GM18870 (cell line): ENCODE results near the gene C6orf15.
A peak's percentile ranks its signal among the peaks of the same experiment; 100 is the strongest.

Source experiments
- ATAC-seq: cut with Tn5 transposase; IDR thresholded peaks from one replicate; pipeline ENCODE4 v1.9.1; 2021; ENCODE audit warnings: moderate library complexity; ENCODE audit not compliant: unreplicated experiment

Gene C6orf15

DNA sequence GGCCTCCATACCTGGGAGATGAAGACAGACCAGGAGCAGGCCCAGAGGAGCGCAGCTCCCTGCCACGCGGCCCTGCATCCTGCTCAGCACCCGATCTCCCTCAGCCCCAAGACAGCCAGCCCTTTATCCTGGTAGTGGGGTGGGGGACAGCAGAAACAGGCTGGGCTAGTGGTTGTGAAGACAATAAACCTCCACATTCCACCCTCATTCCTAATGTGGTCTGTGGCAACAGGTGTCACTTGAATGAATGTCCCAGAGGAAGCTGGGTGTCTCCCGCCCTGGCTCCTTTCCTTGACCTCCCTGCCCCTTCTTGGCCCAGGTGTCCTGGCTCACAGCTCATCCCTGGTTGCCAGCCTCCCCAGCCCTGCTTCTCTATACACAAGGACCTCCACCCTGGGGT lies at the start of gene C6orf15:
Gene C6orf15 (minus strand): TSS at position 98 of the 400 bp plus-strand sequence. CDS start 20 bp downstream, at position 78.
- ATAC-seq: no peak

GRCh38 chr6:31161216-31162126 lies 49.1 kb upstream of the C6orf15 start:
- ATAC-seq: no peak

DNA sequence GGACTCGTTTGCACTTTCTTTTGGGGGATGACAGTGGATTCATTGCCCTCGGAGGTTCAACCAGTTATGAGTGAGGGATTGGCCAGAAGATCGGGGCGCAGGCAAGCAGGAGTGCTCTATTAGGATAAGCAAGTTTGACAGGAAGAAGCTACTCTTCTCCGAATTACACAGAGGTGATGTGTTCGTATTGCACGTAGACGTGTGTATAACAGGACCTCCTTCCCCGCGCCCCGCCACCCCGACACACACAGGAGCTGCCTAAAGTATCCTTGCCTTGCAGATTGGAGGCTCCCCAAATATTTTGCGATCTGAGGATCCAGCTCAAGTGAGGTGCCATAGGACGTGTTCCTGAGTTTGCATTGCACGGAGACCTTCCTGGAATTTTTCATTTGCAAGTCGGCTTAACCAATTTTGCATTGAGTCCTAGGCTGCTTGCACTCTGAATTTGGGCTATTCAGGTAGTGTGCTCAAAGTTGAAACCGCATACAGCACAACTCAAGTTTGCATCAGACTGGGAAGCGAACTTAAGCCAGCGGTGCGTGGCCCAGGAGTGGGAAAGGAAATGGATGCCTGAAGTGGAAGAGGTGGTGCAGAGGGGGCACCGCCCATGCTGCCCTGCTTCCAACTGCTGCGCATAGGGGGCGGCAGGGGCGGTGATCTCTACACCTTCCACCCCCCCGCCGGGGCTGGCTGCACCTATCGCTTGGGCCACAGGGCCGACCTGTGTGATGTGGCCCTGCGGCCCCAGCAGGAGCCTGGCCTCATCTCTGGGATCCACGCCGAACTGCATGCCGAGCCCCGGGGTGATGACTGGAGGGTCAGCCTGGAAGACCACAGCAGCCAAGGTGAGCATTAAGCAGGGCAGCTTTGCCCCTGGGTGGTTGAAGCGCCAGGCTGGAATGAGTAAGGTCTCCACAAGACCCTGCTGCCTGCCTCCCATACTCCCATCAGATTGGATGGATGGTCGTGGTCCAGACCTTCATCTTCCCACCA lies 46.8 kb upstream of the C6orf15 start:
- ATAC-seq: no peak

GRCh38 chr6:31158140-31158862 lies 45.9 kb upstream of the C6orf15 start, which contains the start of gene TCF19:
TSS of gene TCF19 (plus strand) at chr6:31158589. CDS start at chr6:31159470, 881 bp downstream.
- peak; percentile 94 for ATAC-seq

GRCh38 chr6:31157513-31158139 lies 45.3 kb upstream of the C6orf15 start, which contains the start of gene CCHCR1:
TSS of gene CCHCR1 (minus strand) at chr6:31157802. CDS start at chr6:31157600, 202 bp downstream.
- no peak for ATAC-seq

DNA sequence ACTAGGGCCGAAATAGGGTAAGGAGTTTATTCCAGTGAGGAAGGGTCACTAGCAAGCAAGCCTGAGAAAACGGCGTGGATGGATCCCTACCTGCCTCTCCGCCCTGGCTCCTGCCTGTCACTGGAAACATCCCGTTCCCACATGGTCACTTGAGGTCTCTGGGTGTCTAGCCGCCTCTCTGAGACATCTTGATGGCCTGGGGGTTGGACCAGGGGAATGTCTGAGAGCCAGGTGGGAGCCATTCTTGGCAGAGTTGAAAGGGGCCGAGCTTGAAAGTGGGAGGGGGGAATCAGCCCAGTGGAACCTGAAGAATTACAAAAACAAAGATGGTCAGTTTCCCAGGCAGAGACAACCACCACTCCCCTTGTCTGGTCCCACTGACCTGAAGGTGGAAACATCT lies 44.3 kb upstream of the C6orf15 start:
- no peak for ATAC-seq

DNA sequence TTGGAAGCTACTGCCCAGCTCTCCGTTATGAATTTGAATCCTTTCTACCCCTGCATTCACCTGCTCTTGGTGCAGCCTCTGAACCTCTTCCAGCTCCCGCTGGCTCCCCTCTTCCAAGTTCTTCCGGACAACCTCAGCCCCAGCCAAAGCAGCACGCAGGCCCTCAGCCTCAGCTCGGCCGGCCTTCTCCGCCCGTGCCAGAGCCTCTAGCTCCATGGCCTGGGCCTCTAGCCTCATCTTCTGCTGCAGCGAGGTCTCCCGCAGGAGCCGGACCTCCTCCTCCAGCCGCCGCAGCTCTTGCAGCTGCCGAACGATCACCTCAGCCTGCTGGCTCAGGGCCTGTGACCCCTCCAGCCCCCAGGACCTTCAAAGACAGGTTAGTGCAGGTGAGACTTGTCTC lies 42.1 kb upstream of the C6orf15 start:
- ATAC-seq: no peak

GRCh38 chr6:31152781-31153180 lies 40.4 kb upstream of the C6orf15 start:
- no peak for ATAC-seq

DNA sequence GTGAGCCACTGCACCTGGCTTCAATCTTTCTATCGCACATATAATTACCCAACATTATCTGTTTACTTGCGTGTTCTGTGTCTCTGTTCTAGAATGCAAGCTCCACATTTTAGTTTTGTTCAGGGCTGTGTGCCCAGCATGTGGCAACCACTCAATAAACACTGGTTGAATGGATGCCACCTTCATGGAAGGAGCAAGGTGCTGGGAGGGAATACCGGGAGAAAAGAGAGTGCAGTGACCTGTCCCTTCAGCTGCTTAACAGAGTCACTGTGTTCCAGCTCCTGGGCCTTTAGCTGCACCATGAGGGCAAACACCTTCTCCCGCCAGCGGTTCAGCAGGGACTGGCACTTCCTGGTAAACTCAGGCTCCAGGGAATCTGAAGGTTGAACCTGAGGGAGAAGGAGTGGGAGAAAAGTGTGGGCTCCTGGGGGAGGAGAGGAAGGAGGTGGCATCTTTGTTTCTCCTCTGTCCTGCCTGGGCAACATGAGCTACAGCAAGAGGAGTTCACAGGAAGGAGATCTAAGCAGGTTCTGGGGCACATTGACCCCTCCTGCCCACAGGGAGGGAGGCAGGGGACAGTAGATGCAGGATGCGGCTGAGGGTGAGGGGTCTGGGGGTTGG lies 37.6 kb upstream of the C6orf15 start:
- no peak for ATAC-seq

- no peak for ATAC-seq
Measured at GRCh38 chr6:31145386-31145785, 33.0 kb upstream of the C6orf15 start.

GRCh38 chr6:31144970-31145340 lies 32.6 kb upstream of the C6orf15 start:
- ATAC-seq: no peak

DNA sequence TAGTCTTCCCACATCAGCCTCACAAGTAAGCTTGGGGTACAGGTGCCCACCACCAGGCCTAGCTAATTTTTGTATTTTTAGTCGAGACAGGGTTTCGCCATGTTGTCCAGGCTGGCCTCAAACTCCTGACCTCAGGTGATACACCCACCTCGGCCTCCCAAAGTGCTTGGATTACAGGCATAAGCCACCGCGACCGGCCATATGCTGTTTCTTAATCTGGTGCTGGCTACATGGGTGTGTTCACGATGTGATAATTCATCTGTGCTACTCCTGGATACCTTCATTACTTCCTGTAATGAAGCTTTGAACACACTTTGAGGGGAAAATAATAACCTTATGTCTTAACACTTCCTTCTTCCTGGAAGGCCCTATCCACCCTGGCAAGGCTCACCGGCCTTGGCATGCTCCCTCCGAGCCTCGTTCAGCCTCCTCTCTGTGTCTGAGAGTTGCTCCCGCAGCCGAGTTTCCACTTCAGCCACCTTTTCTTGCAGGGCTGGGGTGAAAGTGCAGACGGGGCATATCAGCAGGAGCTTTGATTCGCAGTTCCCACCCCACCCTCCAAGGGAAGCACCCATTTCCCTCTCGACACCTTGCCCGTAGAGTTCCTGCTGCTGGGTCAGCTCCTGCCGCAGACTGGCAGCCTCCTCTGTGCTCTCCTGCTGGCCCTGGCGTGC lies 32.1 kb upstream of the C6orf15 start:
- ATAC-seq: no peak

- no peak for ATAC-seq
Measured at GRCh38 chr6:31143148-31143547, 30.8 kb upstream of the C6orf15 start.

DNA sequence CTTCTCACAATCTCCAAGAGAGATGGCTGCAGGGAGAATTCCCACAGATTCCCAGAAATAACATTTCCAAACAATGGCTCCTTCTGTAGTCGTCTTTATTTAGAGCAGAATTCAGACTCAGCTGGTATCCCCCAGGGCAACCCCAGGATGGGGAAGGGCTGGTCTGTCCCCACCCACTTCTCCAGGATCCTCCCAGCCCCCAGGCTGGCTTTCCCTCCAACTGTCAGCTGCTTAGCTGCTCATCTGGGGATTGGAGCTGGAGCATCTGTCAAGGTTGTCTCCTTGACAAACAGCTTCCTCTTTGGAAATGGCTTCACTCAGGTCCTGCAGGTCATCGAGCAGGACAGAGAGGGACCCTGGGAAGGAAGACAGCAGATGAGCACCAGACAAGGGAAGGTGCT lies 30.0 kb upstream of the C6orf15 start:
- no peak for ATAC-seq

DNA sequence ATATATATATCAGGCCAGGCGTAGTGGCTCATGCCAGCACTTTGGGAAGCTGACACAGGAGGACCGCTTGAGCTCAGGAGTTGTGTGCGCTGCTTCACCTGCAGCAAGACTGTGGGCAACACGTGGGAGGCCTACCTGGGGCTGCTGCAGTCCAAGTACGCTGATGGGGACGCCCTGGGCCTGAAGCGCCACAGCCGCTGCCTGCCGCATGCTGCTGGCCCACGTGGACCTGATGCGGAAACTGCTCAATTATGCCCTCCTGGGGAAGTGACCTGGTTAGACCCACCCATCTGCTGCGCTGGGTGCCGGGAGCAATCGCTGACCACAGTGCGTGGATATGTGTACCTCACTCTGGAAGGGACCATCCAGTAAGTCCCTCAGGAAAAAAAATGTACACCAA lies 28.3 kb upstream of the C6orf15 start:
- ATAC-seq: no peak

DNA sequence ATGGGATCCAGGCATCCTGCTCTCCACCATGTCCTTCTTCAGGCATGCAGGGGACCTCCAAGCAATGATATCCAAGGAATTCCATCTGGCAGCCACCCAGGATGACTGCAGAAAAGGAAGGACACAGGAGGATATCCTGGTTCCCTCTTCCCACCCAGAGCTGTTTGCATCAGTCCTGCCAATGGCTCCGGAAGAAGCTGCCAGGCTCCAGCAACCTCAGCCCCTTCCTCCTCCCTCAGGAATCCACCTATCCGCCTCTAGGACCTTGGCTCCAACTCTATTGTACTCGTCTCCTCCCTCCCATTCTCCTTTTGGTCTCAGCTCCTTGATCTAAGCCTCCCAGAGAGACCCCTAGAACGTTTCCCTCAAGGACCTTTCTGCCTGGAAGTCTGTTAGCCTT lies 27.2 kb upstream of the C6orf15 start:
- ATAC-seq: no peak

- ATAC-seq: no peak
Measured at GRCh38 chr6:31138982-31139381, 26.6 kb upstream of the C6orf15 start, which contains the start of gene PSORS1C2. TSS of gene PSORS1C2 (minus strand) at chr6:31139066. CDS start at chr6:31139026, 40 bp downstream.

GRCh38 chr6:31135710-31136109 lies 23.3 kb upstream of the C6orf15 start:
- no peak for ATAC-seq

- ATAC-seq: no peak
Measured at GRCh38 chr6:31132806-31133205, 20.4 kb upstream of the C6orf15 start.
